Measurements from ENCODE around the gene LPP. TPM values are rescaled to one million over a fixed set of nuclear protein-coding genes. Genes with fewer than 3 reads are reported as not detected.

The LPP gene
- total RNA-seq, 3 donors from 2014 or later (not counting 1 experiment from before 2014, with no cell fraction given) = 137 to 163 (median 149) TPM

DNA sequence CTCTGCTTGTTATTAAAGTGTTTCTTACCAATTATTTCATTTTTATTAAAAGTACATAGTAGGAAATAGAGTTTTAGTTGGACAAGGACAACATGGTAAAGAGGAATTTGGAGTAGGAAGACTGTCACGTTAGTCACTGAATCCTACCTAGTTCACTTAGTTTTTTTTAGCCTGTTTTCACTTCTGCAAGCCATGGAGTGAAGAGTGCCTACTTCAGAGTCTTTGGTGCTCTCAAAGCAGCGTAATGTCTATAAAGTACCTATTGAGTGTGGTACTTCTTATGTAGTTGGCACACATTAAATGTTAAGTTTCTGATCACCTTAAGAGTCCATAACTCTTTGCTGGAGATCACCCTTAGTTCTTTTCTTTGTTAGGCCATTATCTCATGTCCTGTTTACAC lies 78.7 kb downstream of the LPP start:
- ATAC-seq (no peak), DNase-seq (no peak)
- 71% methylated on average over 2 of the region's 2 CpGs for WGBS (ENCODE audit: insufficient coverage)
- Histone ChIP-seq H3K27me3 (ENCODE audit: control insufficient read depth, insufficient read depth, low read length) (no peaks in the 10 kb centered on the region), H3K9me3 (ENCODE audit: control insufficient read depth, insufficient read depth, low read length) (no peaks in the 10 kb centered on the region), H3K36me3 (ENCODE audit: control insufficient read depth, insufficient read depth, low read length) (no peaks in the 10 kb centered on the region), H3K27ac (ENCODE audit: low read length) (no peak overlapping the region), H3K4me1 (ENCODE audit: control insufficient read depth, insufficient read depth, low read length) (no peaks in the 10 kb centered on the region), H3K4me3 (ENCODE audit: low read length) (no peak overlapping the region)
- H3K4me3 Mint-ChIP-seq = no peak overlapping the region
- H3K9me3 Mint-ChIP-seq = no peaks in the 10 kb centered on the region
- H3K27me3 Mint-ChIP-seq (ENCODE audit: low read depth in 2 of 2) = no peaks in the 10 kb centered on the region
- no peak overlapping the region for H3K27ac Mint-ChIP-seq
- peaks cover 36 to 51% of the 10 kb centered on the region in 2 donors for H3K4me1 Mint-ChIP-seq
- intact Hi-C loops (cut with micrococcal nuclease) = no loop called here
- H3K36me3 Mint-ChIP-seq = no peaks in the 10 kb centered on the region
- no peak for TF ChIP-seq CTCF (IDR thresholded peaks at IDR 0.05)

GRCh38 chr3:188233320-188233719 lies 79.4 kb downstream of the LPP start:
- no peaks in the 10 kb centered on the region for H3K27me3 Mint-ChIP-seq (ENCODE audit: low read depth in 2 of 2)

GRCh38 chr3:188234132-188234531 lies 80.2 kb downstream of the LPP start:
- Histone ChIP-seq H3K27ac (ENCODE audit: low read length) (no peak overlapping the region), H3K36me3 (ENCODE audit: control insufficient read depth, insufficient read depth, low read length) (no peaks in the 10 kb centered on the region), H3K4me3 (ENCODE audit: low read length) (no peak overlapping the region), H3K27me3 (ENCODE audit: control insufficient read depth, insufficient read depth, low read length) (no peaks in the 10 kb centered on the region), H3K9me3 (ENCODE audit: control insufficient read depth, insufficient read depth, low read length) (no peaks in the 10 kb centered on the region), H3K4me1 (ENCODE audit: control insufficient read depth, insufficient read depth, low read length) (no peaks in the 10 kb centered on the region)
- WGBS (ENCODE audit: insufficient coverage) = 93% methylated on average over 3 of the region's 3 CpGs
- no peaks in the 10 kb centered on the region for H3K36me3 Mint-ChIP-seq
- no peak overlapping the region for H3K27ac Mint-ChIP-seq
- peaks cover 30 to 43% of the 10 kb centered on the region in 2 donors for H3K4me1 Mint-ChIP-seq
- H3K4me3 Mint-ChIP-seq = no peak overlapping the region
- TF ChIP-seq CTCF (IDR thresholded peaks at IDR 0.05) = no peak
- no peaks in the 10 kb centered on the region for H3K9me3 Mint-ChIP-seq
- intact Hi-C loops (cut with micrococcal nuclease) = no loop called here
- no peaks in the 10 kb centered on the region for H3K27me3 Mint-ChIP-seq (ENCODE audit: low read depth in 2 of 2)
- DNase-seq (no peak), ATAC-seq (no peak)

More at GRCh38 chr3:188233320-188233719, 79.4 kb downstream of the LPP start:
- Histone ChIP-seq H3K4me3 (ENCODE audit: low read length) (no peak overlapping the region), H3K36me3 (ENCODE audit: control insufficient read depth, insufficient read depth, low read length) (no peaks in the 10 kb centered on the region), H3K4me1 (ENCODE audit: control insufficient read depth, insufficient read depth, low read length) (no peaks in the 10 kb centered on the region), H3K27ac (ENCODE audit: low read length) (no peak overlapping the region), H3K27me3 (ENCODE audit: control insufficient read depth, insufficient read depth, low read length) (no peaks in the 10 kb centered on the region), H3K9me3 (ENCODE audit: control insufficient read depth, insufficient read depth, low read length) (no peaks in the 10 kb centered on the region)
- no peaks in the 10 kb centered on the region for H3K36me3 Mint-ChIP-seq
- ATAC-seq (no peak), DNase-seq (no peak)
- no peak for TF ChIP-seq CTCF (IDR thresholded peaks at IDR 0.05)
- 100% methylated on average over 1 of the region's 1 CpG for WGBS (ENCODE audit: insufficient coverage)
- H3K9me3 Mint-ChIP-seq = no peaks in the 10 kb centered on the region
- no peak overlapping the region for H3K27ac Mint-ChIP-seq
- intact Hi-C loops (cut with micrococcal nuclease) = no loop called here
- H3K4me3 Mint-ChIP-seq = no peak overlapping the region
- H3K4me1 Mint-ChIP-seq = peaks cover 33 to 50% of the 10 kb centered on the region in 2 donors

GRCh38 chr3:188236271-188236670 lies 82.3 kb downstream of the LPP start:
- DNase-seq (no peak), ATAC-seq (no peak)
- intact Hi-C loops (cut with micrococcal nuclease) = no loop called here
- Histone ChIP-seq H3K9me3 (ENCODE audit: control insufficient read depth, insufficient read depth, low read length) (no peaks in the 10 kb centered on the region), H3K27me3 (ENCODE audit: control insufficient read depth, insufficient read depth, low read length) (no peaks in the 10 kb centered on the region), H3K4me1 (ENCODE audit: control insufficient read depth, insufficient read depth, low read length) (no peaks in the 10 kb centered on the region), H3K36me3 (ENCODE audit: control insufficient read depth, insufficient read depth, low read length) (peaks cover 2% of the 10 kb centered on the region), H3K27ac (ENCODE audit: low read length) (no peak overlapping the region), H3K4me3 (ENCODE audit: low read length) (no peak overlapping the region)
- peaks cover 40 to 43% of the 10 kb centered on the region in 2 donors for H3K4me1 Mint-ChIP-seq
- H3K9me3 Mint-ChIP-seq = no peaks in the 10 kb centered on the region
- H3K4me3 Mint-ChIP-seq = no peak overlapping the region
- H3K27ac Mint-ChIP-seq = no peak overlapping the region
- 85% methylated on average over 4 of the region's 4 CpGs for WGBS (ENCODE audit: insufficient coverage)
- H3K36me3 Mint-ChIP-seq = no peaks in the 10 kb centered on the region
- no peaks in the 10 kb centered on the region for H3K27me3 Mint-ChIP-seq (ENCODE audit: low read depth in 2 of 2)
- TF ChIP-seq CTCF (IDR thresholded peaks at IDR 0.05) = no peak
